Measurements from ENCODE around the gene COG5. TPM values are rescaled to one million over a fixed set of nuclear protein-coding genes. Genes with fewer than 3 reads are reported as not detected.
"Not testable (repeated sequence)": the region's sequence is repeated elsewhere in the genome, so short reads cannot be mapped to it uniquely, and the experiment has no call there.

The COG5 gene
- total RNA-seq, 2 donors from 2014 or later = 41.8 to 50.2 TPM

DNA sequence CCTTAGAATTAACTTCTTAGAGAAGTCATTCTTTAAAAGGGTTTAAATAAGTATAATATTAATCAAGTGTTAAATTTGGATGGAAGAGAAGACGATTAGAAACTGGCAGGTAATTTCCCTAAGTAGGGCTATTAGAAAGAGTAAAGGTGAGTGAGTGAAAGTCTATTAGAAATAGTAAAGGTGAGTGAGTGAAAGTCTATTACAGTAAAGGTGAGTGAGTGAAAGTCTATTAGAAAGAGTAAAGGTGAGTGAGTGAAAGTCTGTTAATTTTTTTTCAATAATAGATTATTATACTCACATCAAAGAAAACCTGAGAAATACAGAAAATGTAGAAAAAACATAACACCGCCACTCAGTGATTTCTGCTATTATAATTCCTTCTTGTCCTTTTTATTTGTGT is 405.7 kb downstream of the COG5 start:
- DNase-seq (ENCODE audit: low spot score) = no peak
- intact Hi-C loops (cut with DNase I) = loop anchor here in 1 of 2 donors (10.0 kb wide), 1 partner anchor 213 kb away; no protein-coding TSS in a partner anchor

GRCh38 chr7:107157091-107157490 is 406.6 kb downstream of the COG5 start:
- intact Hi-C loops (cut with DNase I) = loop anchor here in 1 of 2 donors (10.0 kb wide), 1 partner anchor 212 kb away; no protein-coding TSS in a partner anchor
- no peak for DNase-seq (ENCODE audit: low spot score)

- DNase-seq (ENCODE audit: low spot score) = not testable (repeated sequence)
- intact Hi-C loops (cut with DNase I) = loop anchor here in 1 of 2 donors (10.0 kb wide), 1 partner anchor 211 kb away; no protein-coding TSS in a partner anchor
Observed at GRCh38 chr7:107155726-107156125, 408.0 kb downstream of the COG5 start.

DNA sequence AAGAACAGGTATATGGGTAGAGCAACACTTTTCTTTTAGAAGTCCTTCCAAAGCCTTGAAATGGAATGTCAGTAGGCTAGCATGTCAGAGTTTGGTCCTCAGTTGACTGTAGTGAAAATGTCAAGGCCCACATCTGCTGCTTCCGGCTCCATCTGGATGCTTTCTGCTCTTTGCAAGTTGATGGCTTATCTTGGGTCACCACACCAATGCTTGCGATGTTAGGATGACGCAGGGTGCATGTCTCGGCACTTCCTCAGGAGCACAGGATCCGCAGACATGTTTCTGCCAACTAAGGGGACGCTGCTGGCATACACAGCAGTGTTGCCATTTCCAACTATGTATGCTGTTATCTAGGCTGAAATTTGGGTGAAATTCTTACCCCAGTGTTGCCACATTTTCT is 408.9 kb downstream of the COG5 start:
- DNase-seq (ENCODE audit: low spot score) = no peak
- intact Hi-C loops (cut with DNase I) = loop anchor here in 1 of 2 donors (10.0 kb wide), 1 partner anchor 210 kb away; no protein-coding TSS in a partner anchor

GRCh38 chr7:107152011-107152410 is 411.7 kb downstream of the COG5 start:
- intact Hi-C loops (cut with DNase I) = loop anchor here in 1 of 2 donors (10.0 kb wide), 1 partner anchor 207 kb away; no protein-coding TSS in a partner anchor
- no peak for DNase-seq (ENCODE audit: low spot score)

Other genes starting within 250 kb of the COG5 start
- gene GPR22, start 93.9 kb downstream of the COG5 start, total RNA-seq = not detected
- gene DUS4L, start 51 bp upstream of the COG5 start, total RNA-seq = 1 to 10 TPM; 5.4 to 6.6 TPM
- 100 to 1,000 TPM in 1 of 2 donors, 10 to 100 TPM in 1; 60.8 to 108 TPM for gene BCAP29, start 16.3 kb upstream of the COG5 start, total RNA-seq
- under 1 TPM; 0.57 to 0.60 TPM for gene SLC26A4, start 96.9 kb upstream of the COG5 start, total RNA-seq
- gene CBLL1, start 180.2 kb upstream of the COG5 start, total RNA-seq = 10 to 100 TPM; 18.6 to 20.7 TPM
- gene SLC26A3, start 239.3 kb upstream of the COG5 start, total RNA-seq = not detected

All from posterior vena cava (tissue), 2 donors.